Epithelial cell of proximal tubule (primary cell): ENCODE results near the gene TYR. TPM values are rescaled to one million over a fixed set of nuclear protein-coding genes. Genes with fewer than 3 reads are reported as not detected.
"Not testable (repeated sequence)": the region's sequence is repeated elsewhere in the genome, so short reads cannot be mapped to it uniquely, and the experiment has no call there.

ENCODE experiments used
- DNase-seq: peaks from one replicate; pipeline ENCODE4 v3.0.0-alpha.2; 2011; ENCODE audit warnings: low read depth
- H3K4me3 ChIP-seq: 2 replicates; pipeline ENCODE4 v1.5.1; 2011; ENCODE audit warnings: low read depth, mild to moderate bottlenecking, low read length
- total RNA-seq: library from RNA; depleted of rRNA; stranded (reverse); fragments of >200 nt; gene quantifications from 2 replicates; pipeline ENCODE4 v1.2.3, GENCODE V29; 2015
- TF ChIP-seq, protein P1 (sequence below): conservative IDR thresholded peaks from 2 replicates; pipeline ENCODE4 v1.5.1; 2012; ENCODE audit warnings: low read depth, mild to moderate bottlenecking, low read length

The TYR gene
- total RNA-seq, 1 donor from 2014 or later: not detected

DNA sequence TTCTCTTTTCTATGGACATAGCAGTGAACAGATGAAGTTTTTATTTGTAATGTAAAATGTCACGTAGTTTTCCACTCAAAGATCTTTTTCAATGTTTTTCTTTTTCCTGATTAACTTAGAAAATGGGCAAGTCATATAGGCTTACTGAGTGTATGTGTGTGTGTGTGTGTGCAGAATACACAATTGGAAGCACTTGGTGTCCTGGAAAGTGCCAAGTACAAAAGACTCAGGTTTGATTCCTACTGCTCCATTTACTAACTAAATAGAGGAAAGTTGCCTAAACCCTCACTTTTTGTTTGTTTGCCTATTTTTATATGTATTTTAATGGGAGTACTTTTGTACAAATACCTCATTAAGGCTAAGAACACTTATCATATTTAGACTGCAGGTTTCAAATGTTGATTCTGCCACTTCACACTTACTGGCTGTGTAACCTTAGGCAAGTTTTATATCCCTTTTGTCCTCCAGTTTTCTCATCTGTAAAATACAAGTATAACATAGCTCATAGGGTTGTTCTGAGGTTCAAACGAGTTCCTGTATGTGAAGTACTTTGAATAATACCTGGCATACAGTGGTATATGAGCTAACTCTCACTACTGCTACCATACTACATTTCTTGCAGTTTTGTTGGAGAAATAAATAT lies 90.1 kb downstream of the TYR start:
- H3K4me3 ChIP-seq: no peak overlapping the region
- TF ChIP-seq, protein P1, sequence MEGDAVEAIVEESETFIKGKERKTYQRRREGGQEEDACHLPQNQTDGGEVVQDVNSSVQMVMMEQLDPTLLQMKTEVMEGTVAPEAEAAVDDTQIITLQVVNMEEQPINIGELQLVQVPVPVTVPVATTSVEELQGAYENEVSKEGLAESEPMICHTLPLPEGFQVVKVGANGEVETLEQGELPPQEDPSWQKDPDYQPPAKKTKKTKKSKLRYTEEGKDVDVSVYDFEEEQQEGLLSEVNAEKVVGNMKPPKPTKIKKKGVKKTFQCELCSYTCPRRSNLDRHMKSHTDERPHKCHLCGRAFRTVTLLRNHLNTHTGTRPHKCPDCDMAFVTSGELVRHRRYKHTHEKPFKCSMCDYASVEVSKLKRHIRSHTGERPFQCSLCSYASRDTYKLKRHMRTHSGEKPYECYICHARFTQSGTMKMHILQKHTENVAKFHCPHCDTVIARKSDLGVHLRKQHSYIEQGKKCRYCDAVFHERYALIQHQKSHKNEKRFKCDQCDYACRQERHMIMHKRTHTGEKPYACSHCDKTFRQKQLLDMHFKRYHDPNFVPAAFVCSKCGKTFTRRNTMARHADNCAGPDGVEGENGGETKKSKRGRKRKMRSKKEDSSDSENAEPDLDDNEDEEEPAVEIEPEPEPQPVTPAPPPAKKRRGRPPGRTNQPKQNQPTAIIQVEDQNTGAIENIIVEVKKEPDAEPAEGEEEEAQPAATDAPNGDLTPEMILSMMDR: no peak
- DNase-seq: no peak

DNA sequence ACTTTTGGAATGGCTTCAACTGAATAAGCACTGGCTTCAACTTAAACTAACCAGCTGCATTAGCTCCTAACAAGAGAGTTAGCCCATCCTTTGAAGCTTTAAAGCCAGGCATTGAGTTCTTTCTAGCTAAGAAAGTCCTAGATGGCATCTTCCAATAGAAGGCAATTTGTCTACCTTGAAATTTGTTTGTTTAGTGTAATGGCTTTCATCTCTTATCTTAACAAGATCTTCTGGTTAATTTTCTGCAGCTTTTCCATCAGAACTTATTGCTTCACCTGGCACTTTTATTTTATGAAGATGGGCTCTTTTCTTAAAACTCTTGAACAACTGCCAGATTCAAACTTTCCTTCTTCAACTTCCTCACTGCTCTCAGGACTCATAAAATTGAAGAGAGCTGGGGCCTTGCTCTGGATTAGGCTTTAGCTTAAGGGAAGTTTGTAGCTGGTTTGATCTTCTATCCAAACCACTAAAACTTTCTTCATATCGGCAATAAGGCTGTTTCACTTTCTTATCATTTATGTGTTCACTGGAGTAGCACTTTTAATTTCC lies 94.9 kb downstream of the TYR start:
- not testable (repeated sequence) for H3K4me3 ChIP-seq, DNase-seq

DNA sequence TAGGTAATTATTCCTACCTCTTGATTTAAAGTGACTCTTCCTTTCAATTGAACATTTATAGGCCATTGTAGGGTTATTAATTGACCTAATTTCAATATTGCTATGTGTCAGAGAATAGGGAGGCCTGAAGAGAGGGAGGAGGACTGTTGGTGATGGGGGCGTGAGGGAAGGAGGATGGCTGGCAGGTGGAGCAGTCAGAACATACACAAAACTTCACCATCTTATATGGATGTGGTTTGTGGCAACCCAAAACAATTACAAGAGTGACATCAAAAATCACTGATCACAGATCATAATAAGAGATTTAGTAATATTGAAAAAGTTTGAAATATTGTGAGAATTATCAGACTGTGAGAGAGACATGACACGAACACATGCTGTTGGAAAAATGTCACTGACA lies 95.5 kb downstream of the TYR start:
- H3K4me3 ChIP-seq, DNase-seq: not testable (repeated sequence)

DNA sequence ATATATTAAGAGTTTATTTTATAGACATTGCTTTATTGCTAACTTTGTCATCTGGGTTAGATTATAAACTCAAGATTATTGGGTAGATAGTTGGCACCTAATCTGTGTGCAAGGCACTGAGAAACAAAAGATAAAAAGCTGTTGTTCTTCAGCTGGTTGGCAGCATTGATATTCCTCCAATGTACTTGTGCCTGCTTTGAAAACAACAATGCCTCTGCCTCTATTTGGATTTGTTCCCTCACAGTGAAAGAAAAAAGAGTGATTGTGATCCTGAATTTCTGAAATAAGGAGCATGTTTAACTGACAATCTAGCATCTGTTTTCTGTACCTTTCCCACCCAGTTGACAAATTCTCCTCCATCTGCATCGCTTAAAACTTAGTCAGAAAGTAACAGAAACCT lies 98.3 kb downstream of the TYR start:
- DNase-seq: no peak
- H3K4me3 ChIP-seq: no peak overlapping the region
- TF ChIP-seq, protein P1: no peak

DNA sequence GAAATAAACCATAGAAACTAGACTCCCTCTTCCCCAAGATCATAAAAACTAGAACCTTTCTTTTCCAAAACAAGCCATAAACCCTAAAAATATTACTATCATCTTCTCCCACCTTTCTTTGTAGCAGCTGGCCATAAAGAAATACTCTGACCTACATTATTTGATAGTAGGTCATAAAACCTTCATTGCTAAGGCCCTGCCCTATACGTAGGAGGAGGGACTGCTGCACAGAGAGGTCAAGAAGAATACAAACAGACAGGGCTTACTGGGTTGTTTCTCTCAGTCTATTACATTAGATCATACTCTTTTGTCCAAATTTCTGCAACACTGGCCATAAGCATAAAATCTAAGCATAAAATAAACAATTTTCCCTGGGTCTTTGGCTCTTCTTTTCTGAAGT lies 101.5 kb downstream of the TYR start:
- H3K4me3 ChIP-seq: no peak overlapping the region
- no peak for DNase-seq
- TF ChIP-seq, protein P1: no peak

DNA sequence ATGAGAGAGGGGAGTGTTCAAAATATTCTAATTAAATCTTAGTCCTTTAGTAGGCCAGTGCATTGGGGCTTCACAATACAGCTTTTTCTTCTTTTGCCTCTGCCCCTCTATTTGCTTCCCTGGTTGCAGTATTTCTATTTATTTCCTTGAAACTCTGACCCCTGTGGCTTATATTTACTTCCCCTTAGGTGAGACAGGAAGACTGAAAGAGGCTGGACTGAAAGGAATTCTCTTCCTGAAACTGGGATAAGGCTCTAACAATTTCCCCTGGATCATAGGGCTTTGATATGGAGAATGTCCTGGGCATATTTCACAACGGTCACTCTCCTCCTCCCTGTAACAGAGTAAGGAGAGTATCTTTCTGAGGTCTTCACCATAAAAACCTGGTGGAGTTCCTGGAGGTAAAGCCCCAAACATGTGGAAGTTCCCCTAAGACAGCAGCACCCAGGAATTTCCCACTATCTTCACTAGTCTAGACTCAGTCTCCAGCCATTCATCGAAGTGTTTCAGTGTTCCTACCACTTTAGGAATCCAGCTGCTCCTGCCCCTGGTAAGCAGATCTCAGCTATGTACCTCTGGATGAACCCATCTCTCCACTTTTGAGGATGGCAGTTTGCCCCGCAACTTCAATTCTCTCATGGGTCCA lies 103.5 kb downstream of the TYR start:
- H3K4me3 ChIP-seq, DNase-seq: not testable (repeated sequence)

DNA sequence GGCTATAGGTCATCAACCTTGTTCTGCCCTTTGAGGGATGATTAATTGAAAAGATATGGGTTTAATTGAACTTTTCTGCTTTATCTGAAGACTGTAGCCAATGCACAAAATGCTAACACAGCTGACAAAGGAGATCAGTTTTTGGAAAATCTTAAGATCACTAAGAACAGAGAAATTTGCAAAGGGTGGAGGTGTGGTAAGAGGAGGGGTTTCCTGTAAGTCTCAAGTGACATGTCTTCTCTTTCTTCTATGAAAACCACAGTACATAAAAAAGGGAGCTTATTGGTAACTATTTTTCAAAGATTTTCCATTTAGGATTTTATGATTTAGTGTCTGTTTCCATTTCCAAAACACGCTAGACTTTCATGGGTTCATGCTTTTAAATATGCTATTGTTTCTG lies 108.9 kb downstream of the TYR start:
- not testable (repeated sequence) for H3K4me3 ChIP-seq, DNase-seq

DNA sequence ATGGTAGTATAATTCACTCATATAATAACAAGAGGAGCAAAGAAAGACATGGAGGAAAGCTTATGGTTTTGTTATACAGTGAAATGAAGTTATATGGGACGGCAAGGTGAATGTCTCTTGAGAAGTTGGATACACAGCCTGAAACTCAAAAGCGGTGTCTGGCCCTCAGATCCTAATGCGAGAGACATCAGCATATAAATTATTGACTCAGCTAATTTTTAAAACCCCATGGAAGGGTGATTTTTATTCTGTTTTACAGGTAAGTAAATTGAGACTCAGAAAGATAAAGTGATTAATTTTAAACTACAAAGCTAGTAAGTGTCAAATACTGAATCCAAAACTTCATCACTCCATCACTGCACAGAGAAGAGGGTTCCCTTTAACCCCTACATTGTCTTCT lies 110.3 kb downstream of the TYR start:
- not testable (repeated sequence) for DNase-seq, H3K4me3 ChIP-seq

DNA sequence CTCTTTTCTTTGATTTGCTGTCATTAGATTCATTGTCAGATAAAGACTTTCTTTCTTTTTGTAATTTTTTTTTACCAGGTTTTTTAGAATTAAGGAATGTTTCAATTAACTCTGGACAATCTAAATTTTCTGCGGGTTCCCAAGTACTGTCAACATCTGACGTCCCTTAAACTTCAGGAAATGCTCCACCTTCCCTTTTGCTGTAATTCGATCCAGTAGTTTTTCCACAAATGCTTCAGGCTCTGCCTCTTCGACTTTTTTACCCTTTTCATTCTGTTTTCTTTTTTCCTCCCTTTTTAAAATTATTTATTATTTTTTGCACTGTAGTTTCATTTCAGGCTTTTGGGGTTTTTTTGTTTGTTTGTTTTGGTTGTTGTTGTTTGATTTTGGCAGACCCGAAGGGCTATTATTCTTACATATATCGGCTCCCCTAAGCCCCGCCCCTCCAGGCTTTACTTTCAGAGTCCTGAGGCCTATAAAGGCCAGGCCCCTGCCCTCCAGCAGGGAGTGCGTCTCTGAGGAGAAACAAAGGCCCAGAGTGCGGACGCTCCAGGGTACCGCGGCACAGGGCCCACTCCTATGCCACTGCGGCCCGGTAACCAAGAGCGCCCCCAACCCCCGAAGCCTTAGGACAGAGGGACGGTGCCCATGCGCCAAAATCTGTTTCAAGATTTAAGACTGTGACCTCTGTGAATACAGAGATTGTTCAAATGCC lies 116.4 kb downstream of the TYR start:
- no peak for DNase-seq
- TF ChIP-seq, protein P1: no peak
- peak overlapping the region; percentile 18 for H3K4me3 ChIP-seq

DNA sequence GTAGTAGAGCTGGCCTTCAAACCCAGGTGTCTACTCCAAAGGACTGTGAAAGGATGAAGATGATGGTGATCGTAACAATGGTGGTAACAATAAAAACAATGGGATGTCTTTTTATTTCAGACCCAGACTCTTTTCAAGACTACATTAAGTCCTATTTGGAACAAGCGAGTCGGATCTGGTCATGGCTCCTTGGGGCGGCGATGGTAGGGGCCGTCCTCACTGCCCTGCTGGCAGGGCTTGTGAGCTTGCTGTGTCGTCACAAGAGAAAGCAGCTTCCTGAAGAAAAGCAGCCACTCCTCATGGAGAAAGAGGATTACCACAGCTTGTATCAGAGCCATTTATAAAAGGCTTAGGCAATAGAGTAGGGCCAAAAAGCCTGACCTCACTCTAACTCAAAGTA lies 117.3 kb downstream of the TYR start:
- DNase-seq, H3K4me3 ChIP-seq: not testable (repeated sequence)

DNA sequence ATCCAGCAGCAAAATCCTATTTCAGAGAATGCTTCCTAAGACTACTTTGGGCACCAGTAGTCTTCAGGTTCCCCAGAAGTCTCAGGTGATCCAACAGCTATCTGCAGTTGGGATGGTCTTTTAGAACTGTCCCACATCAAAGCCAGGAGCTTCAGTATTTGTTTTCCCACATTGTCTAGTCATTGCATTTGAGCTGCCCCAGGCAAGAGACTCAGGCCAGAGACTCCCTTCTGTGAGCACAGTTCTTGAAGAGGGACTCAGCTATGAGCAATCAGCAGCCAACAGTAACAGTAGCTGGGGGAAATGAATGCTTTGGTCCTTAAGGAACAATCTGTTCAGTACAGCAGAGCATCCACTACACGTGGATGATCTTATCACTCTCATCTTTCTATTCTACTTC lies 125.4 kb downstream of the TYR start:
- not testable (repeated sequence) for DNase-seq, H3K4me3 ChIP-seq

DNA sequence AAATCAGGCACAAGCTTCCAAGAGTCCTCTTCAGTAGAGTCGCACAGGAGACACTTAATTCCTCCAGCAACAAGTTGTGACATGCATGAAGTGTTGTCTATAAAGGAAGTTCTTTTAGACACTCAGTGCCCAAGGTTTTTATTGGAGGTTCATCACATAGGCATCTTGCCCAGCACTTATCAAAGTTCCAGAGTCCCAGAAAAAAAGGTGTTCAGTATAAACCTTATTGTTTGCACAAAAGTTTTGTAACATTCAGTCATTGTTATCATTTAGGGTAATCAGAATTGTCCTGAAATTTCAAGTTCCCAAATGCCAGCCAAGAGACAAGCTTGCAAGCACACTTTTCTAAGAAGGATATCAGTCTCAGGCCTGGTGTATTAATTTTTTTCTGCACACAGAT lies 130.6 kb downstream of the TYR start:
- H3K4me3 ChIP-seq: not testable (repeated sequence)

DNA sequence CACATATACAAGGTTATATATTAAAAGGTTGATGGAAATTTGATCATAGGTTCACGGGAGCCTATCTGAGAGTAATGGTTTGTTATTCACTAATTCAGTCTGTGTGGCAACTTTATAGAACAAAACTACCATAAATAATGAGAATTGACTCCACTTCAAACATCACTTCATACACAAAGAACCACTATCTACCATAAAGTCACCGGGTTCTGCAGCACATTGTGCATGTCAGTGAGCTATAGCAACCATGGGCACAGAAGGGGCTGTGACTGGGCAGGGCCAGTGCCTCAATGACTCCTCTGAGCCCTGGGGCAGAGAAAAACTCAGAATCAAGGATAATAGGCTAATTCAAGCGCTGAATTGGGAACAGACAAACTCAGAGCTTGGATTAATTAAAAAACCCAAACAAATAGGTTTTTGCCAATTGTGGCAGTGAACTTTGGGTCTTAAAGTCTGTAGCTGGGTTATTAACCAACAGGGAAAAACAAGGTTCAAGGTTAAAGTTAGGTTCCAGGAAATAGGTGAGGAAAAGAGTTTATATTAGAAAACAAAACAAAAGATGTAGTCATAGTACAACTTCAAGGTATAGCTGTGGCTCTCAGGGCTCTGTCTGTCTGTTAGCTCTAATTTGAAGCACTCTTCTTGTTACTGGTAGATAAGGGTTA lies 131.8 kb downstream of the TYR start:
- DNase-seq, H3K4me3 ChIP-seq: not testable (repeated sequence)

More for the DNA sequence above, 130.6 kb downstream of the TYR start:
- DNase-seq: not testable (repeated sequence)
